ENCODE results near the gene HMCES.

HMCES gene

GRCh38 chr3:129316248-129317013 is 37.8 kb downstream of the HMCES start:
- H3K9me3 ChIP-seq (replicated peaks; ENCODE audit: low read length): no peaks in the 10 kb centered on the region
- peaks cover 16% of the 10 kb centered on the region for H3K4me1 ChIP-seq (ENCODE audit: control insufficient read depth, insufficient read depth, low read length)
- H3K4me2 ChIP-seq (ENCODE audit: low read length): peak overlapping the region; percentile 98
- H3K27me3 ChIP-seq (ENCODE audit: control insufficient read depth, insufficient read depth, low read length): no peaks in the 10 kb centered on the region
- H3K9ac ChIP-seq (ENCODE audit: low read depth, low read length): peak overlapping the region; percentile 92
- H3K4me3 ChIP-seq (ENCODE audit: low read length): peak overlapping the region; percentile 98
- H3K36me3 ChIP-seq (ENCODE audit: insufficient read depth, low read length): no peaks in the 10 kb centered on the region

- Histone ChIP-seq H3K9ac (ENCODE audit: low read depth, low read length) (peak overlapping the region; percentile 92), H3K4me3 (ENCODE audit: low read length) (peak overlapping the region; percentile 98), H3K4me1 (ENCODE audit: control insufficient read depth, insufficient read depth, low read length) (peaks cover 16% of the 10 kb centered on the region), H3K36me3 (ENCODE audit: insufficient read depth, low read length) (no peaks in the 10 kb centered on the region), H3K27me3 (ENCODE audit: control insufficient read depth, insufficient read depth, low read length) (no peaks in the 10 kb centered on the region), H3K9me3 (replicated peaks; ENCODE audit: low read length) (no peaks in the 10 kb centered on the region), H3K4me2 (ENCODE audit: low read length) (peak overlapping the region; percentile 98)
These were observed 38.5 kb downstream of the HMCES start for GRCh38 chr3:129317014-129317771.

- Histone ChIP-seq H3K4me3 (ENCODE audit: low read length) (no peak overlapping the region), H3K9ac (ENCODE audit: low read depth, low read length) (no peak overlapping the region), H3K27me3 (ENCODE audit: control insufficient read depth, insufficient read depth, low read length) (no peaks in the 10 kb centered on the region), H3K4me2 (ENCODE audit: low read length) (no peak overlapping the region), H3K4me1 (ENCODE audit: control insufficient read depth, insufficient read depth, low read length) (peaks cover 16% of the 10 kb centered on the region), H3K36me3 (ENCODE audit: insufficient read depth, low read length) (no peaks in the 10 kb centered on the region), H3K9me3 (replicated peaks; ENCODE audit: low read length) (no peaks in the 10 kb centered on the region)
These were observed 39.2 kb downstream of the HMCES start for GRCh38 chr3:129317848-129318247.

GRCh38 chr3:129318921-129319320 is 40.3 kb downstream of the HMCES start:
- Histone ChIP-seq H3K4me1 (ENCODE audit: control insufficient read depth, insufficient read depth, low read length) (peaks cover 16% of the 10 kb centered on the region), H3K4me3 (ENCODE audit: low read length) (no peak overlapping the region), H3K4me2 (ENCODE audit: low read length) (no peak overlapping the region), H3K27me3 (ENCODE audit: control insufficient read depth, insufficient read depth, low read length) (no peaks in the 10 kb centered on the region), H3K9ac (ENCODE audit: low read depth, low read length) (no peak overlapping the region), H3K36me3 (ENCODE audit: insufficient read depth, low read length) (no peaks in the 10 kb centered on the region), H3K9me3 (replicated peaks; ENCODE audit: low read length) (no peaks in the 10 kb centered on the region)

- Histone ChIP-seq H3K9ac (ENCODE audit: low read depth, low read length) (no peak overlapping the region), H3K4me3 (ENCODE audit: low read length) (no peak overlapping the region), H3K4me2 (ENCODE audit: low read length) (no peak overlapping the region), H3K36me3 (ENCODE audit: insufficient read depth, low read length) (no peaks in the 10 kb centered on the region), H3K9me3 (replicated peaks; ENCODE audit: low read length) (no peaks in the 10 kb centered on the region), H3K27me3 (ENCODE audit: control insufficient read depth, insufficient read depth, low read length) (no peaks in the 10 kb centered on the region), H3K4me1 (ENCODE audit: control insufficient read depth, insufficient read depth, low read length) (peaks cover 8% of the 10 kb centered on the region)
These were observed 41.6 kb downstream of the HMCES start for GRCh38 chr3:129320261-129320660.

GRCh38 chr3:129320825-129321487 is 42.3 kb downstream of the HMCES start:
- no peak overlapping the region for H3K9ac ChIP-seq (ENCODE audit: low read depth, low read length)
- H3K4me1 ChIP-seq (ENCODE audit: control insufficient read depth, insufficient read depth, low read length): peaks cover 8% of the 10 kb centered on the region
- no peak overlapping the region for H3K4me2 ChIP-seq (ENCODE audit: low read length)
- no peaks in the 10 kb centered on the region for H3K36me3 ChIP-seq (ENCODE audit: insufficient read depth, low read length)
- H3K27me3 ChIP-seq (ENCODE audit: control insufficient read depth, insufficient read depth, low read length): no peaks in the 10 kb centered on the region
- no peak overlapping the region for H3K4me3 ChIP-seq (ENCODE audit: low read length)
- no peaks in the 10 kb centered on the region for H3K9me3 ChIP-seq (replicated peaks; ENCODE audit: low read length)

- no peak overlapping the region for H3K4me2 ChIP-seq (ENCODE audit: low read length)
- H3K27me3 ChIP-seq (ENCODE audit: control insufficient read depth, insufficient read depth, low read length): no peaks in the 10 kb centered on the region
- H3K4me3 ChIP-seq (ENCODE audit: low read length): no peak overlapping the region
- H3K4me1 ChIP-seq (ENCODE audit: control insufficient read depth, insufficient read depth, low read length): peaks cover 5% of the 10 kb centered on the region
- no peaks in the 10 kb centered on the region for H3K9me3 ChIP-seq (replicated peaks; ENCODE audit: low read length)
- no peaks in the 10 kb centered on the region for H3K36me3 ChIP-seq (ENCODE audit: insufficient read depth, low read length)
- no peak overlapping the region for H3K9ac ChIP-seq (ENCODE audit: low read depth, low read length)
These were observed 43.2 kb downstream of the HMCES start for GRCh38 chr3:129321887-129322286.

GRCh38 chr3:129323651-129324294 is 45.1 kb downstream of the HMCES start:
- no peak overlapping the region for H3K4me3 ChIP-seq (ENCODE audit: low read length)
- H3K4me2 ChIP-seq (ENCODE audit: low read length): no peak overlapping the region
- no peaks in the 10 kb centered on the region for H3K36me3 ChIP-seq (ENCODE audit: insufficient read depth, low read length)
- no peaks in the 10 kb centered on the region for H3K9me3 ChIP-seq (replicated peaks; ENCODE audit: low read length)
- no peak overlapping the region for H3K9ac ChIP-seq (ENCODE audit: low read depth, low read length)
- no peaks in the 10 kb centered on the region for H3K4me1 ChIP-seq (ENCODE audit: control insufficient read depth, insufficient read depth, low read length)
- no peaks in the 10 kb centered on the region for H3K27me3 ChIP-seq (ENCODE audit: control insufficient read depth, insufficient read depth, low read length)

GRCh38 chr3:129324855-129325254 is 46.2 kb downstream of the HMCES start:
- Histone ChIP-seq H3K27me3 (ENCODE audit: control insufficient read depth, insufficient read depth, low read length) (no peaks in the 10 kb centered on the region), H3K9ac (ENCODE audit: low read depth, low read length) (no peak overlapping the region), H3K4me2 (ENCODE audit: low read length) (no peak overlapping the region), H3K36me3 (ENCODE audit: insufficient read depth, low read length) (no peaks in the 10 kb centered on the region), H3K4me3 (ENCODE audit: low read length) (no peak overlapping the region), H3K4me1 (ENCODE audit: control insufficient read depth, insufficient read depth, low read length) (no peaks in the 10 kb centered on the region), H3K9me3 (replicated peaks; ENCODE audit: low read length) (no peaks in the 10 kb centered on the region)

- Histone ChIP-seq H3K9me3 (replicated peaks; ENCODE audit: low read length) (no peaks in the 10 kb centered on the region), H3K4me2 (ENCODE audit: low read length) (no peak overlapping the region), H3K36me3 (ENCODE audit: insufficient read depth, low read length) (no peaks in the 10 kb centered on the region), H3K4me3 (ENCODE audit: low read length) (no peak overlapping the region), H3K9ac (ENCODE audit: low read depth, low read length) (no peak overlapping the region), H3K27me3 (ENCODE audit: control insufficient read depth, insufficient read depth, low read length) (peaks cover 3% of the 10 kb centered on the region), H3K4me1 (ENCODE audit: control insufficient read depth, insufficient read depth, low read length) (no peaks in the 10 kb centered on the region)
These were observed 46.7 kb downstream of the HMCES start for GRCh38 chr3:129325383-129325782.

- Histone ChIP-seq H3K9ac (ENCODE audit: low read depth, low read length) (no peak overlapping the region), H3K4me2 (ENCODE audit: low read length) (no peak overlapping the region), H3K36me3 (ENCODE audit: insufficient read depth, low read length) (no peaks in the 10 kb centered on the region), H3K27me3 (ENCODE audit: control insufficient read depth, insufficient read depth, low read length) (peaks cover 7% of the 10 kb centered on the region), H3K9me3 (replicated peaks; ENCODE audit: low read length) (no peaks in the 10 kb centered on the region), H3K4me1 (ENCODE audit: control insufficient read depth, insufficient read depth, low read length) (no peaks in the 10 kb centered on the region), H3K4me3 (ENCODE audit: low read length) (no peak overlapping the region)
These were observed 47.5 kb downstream of the HMCES start for GRCh38 chr3:129326138-129326537.

All from skeletal muscle satellite cell (primary cell).